Measurements from ENCODE around the gene PCED1A. TPM values are rescaled to one million over a fixed set of nuclear protein-coding genes. Genes with fewer than 3 reads are reported as not detected.

PCED1A gene
- total and polyA plus RNA-seq, 9 of the 15 experiments (the other 6 are each of a cell fraction or from before 2014, with no cell fraction given) = 1.5 to 11.5 (median 5.9) TPM

DNA sequence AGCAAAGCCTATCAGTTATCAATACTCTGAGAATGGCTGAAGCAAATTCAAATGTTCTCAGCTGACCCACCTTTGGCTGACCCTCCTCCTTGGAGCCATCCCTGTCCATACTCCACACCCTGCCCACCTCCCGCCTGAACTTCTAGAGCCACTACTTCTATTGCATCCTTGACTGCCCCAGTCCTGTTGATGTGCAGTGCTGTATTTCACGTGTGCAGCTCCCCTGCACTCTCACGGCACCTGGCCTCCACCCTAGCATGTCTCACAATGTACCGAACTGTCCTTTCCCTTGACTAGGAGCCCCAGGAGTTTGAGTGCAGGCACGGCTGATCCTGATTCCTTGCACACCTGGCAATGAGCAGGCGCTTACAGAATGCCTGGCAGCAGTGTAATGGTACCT is 47.0 kb downstream of the PCED1A start:
- 0% methylated on average over 6 of the region's 6 CpGs for WGBS (ENCODE audit: insufficient coverage, low coverage, missing lambda C conversion rate)
- CTCF ChIA-PET (ENCODE audit: low intra/inter-chr PET ratio) = no interaction called here
- POLR2A ChIA-PET = no interaction called here
- no peak for ATAC-seq
- FAIRE-seq = no peak
- intact Hi-C loops (cut with micrococcal nuclease) = no loop called here
- Histone ChIP-seq H4K20me1 (replicated peaks; ENCODE audit: control insufficient read depth, insufficient read depth, low read length) (peaks cover 12% of the 10 kb centered on the region; the same call in 1 of the 2 replicates), H3K9me1 (ENCODE audit: control insufficient read depth, insufficient read depth, low read length) (no peaks in the 10 kb centered on the region), H3K27me3 (ENCODE audit: control insufficient read depth in 2 of 2, insufficient read depth in 2 of 2, low read length in 2 of 2) (peaks cover 15 to 53% of the 10 kb centered on the region in 2 experiments; a peak in 4 of 5 replicates), H3K27ac (ENCODE audit: extremely low read depth, low read depth, low read length) (no peak overlapping the region), H3K9me3 (replicated peaks; ENCODE audit: control insufficient read depth, insufficient read depth, low read depth, low read length) (no peaks in the 10 kb centered on the region), H3K79me2 (ENCODE audit: control insufficient read depth, insufficient read depth, low read length) (no peaks in the 10 kb centered on the region), H3K4me1 (replicated peaks in 1 of 2; ENCODE audit: control insufficient read depth in 2 of 2, insufficient read depth in 2 of 2, low read length in 2 of 2) (peaks cover 2 to 12% of the 10 kb centered on the region in 2 experiments; a peak in 4 of 5 replicates), H2AFZ (ENCODE audit: low read depth, low read length) (no peak overlapping the region), H3K36me3 (ENCODE audit: control insufficient read depth, insufficient read depth, low read length) (no peaks in the 10 kb centered on the region), H3K4me3 (no peak overlapping the region), H3K4me2 (ENCODE audit: insufficient read depth, low read length) (no peak overlapping the region), H3K9ac (ENCODE audit: insufficient read depth in 1 of 2, low read depth in 2 of 2, low read length in 2 of 2) (no peak overlapping the region)
- no TSS peak for BruUV-seq (replicated peaks)
- in situ Hi-C loops (cut with MboI) = no loop called here
- DNase-seq (ENCODE audit: extremely low read depth in 1 of 4, low spot score in 3 of 4) = no peak
- TF ChIP-seq PHB2 (IDR thresholded peaks at IDR 0.05; ENCODE audit: low read depth) (no peak), XRCC5 (IDR thresholded peaks at IDR 0.05; ENCODE audit: low read depth, low read length) (no peak), ZNF589 (CRISPR knock-in tag; IDR thresholded peaks at IDR 0.05; ENCODE audit: low read depth) (no peak), TEAD1 (CRISPR knock-in tag; IDR thresholded peaks at IDR 0.05) (no peak), XRCC3 (IDR thresholded peaks at IDR 0.05) (no peak), ARID1B (IDR thresholded peaks at IDR 0.05) (no peak), GTF2E2 (tag; IDR thresholded peaks at IDR 0.05) (no peak), KDM4B (IDR thresholded peaks at IDR 0.05; ENCODE audit: borderline replicate concordance in 2 of 2, low read depth in 1 of 2) (no peak), MEIS2 (IDR thresholded peaks at IDR 0.05; ENCODE audit: partially characterized antibody) (no peak), CREB1 (IDR thresholded peaks at IDR 0.05) (no peak), CREB1 (CRISPR knock-in tag; IDR thresholded peaks at IDR 0.05) (no peak), ZNF75A (CRISPR knock-in tag; IDR thresholded peaks at IDR 0.05) (no peak), ZNF217 (CRISPR knock-in tag; IDR thresholded peaks at IDR 0.05) (no peak), RBM22 (IDR thresholded peaks at IDR 0.05; ENCODE audit: low read depth, low read length, poor library complexity, severe bottlenecking) (no peak), SMARCC2 (IDR thresholded peaks at IDR 0.05; ENCODE audit: low read depth) (no peak)
- TF ChIP-seq, protein P1, sequence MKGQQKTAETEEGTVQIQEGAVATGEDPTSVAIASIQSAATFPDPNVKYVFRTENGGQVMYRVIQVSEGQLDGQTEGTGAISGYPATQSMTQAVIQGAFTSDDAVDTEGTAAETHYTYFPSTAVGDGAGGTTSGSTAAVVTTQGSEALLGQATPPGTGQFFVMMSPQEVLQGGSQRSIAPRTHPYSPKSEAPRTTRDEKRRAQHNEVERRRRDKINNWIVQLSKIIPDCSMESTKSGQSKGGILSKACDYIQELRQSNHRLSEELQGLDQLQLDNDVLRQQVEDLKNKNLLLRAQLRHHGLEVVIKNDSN (CRISPR knock-in tag; IDR thresholded peaks at IDR 0.05) = no peak
- TF ChIP-seq, protein P2, sequence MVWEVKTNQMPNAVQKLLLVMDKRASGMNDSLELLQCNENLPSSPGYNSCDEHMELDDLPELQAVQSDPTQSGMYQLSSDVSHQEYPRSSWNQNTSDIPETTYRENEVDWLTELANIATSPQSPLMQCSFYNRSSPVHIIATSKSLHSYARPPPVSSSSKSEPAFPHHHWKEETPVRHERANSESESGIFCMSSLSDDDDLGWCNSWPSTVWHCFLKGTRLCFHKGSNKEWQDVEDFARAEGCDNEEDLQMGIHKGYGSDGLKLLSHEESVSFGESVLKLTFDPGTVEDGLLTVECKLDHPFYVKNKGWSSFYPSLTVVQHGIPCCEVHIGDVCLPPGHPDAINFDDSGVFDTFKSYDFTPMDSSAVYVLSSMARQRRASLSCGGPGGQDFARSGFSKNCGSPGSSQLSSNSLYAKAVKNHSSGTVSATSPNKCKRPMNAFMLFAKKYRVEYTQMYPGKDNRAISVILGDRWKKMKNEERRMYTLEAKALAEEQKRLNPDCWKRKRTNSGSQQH (CRISPR knock-in tag; IDR thresholded peaks at IDR 0.05) = no peak
- TF ChIP-seq, protein P3, sequence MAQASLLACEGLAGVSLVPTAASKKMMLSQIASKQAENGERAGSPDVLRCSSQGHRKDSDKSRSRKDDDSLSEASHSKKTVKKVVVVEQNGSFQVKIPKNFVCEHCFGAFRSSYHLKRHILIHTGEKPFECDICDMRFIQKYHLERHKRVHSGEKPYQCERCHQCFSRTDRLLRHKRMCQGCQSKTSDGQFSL (CRISPR knock-in tag; IDR thresholded peaks at IDR 0.05) = no peak
- TF ChIP-seq, protein P3 (tag; IDR thresholded peaks at IDR 0.05) = no peak
